GM18520 (cell line): ENCODE results near the gene CFH.
"Not testable (repeated sequence)": the region's sequence is repeated elsewhere in the genome, so short reads cannot be mapped to it uniquely, and the experiment has no call there.

Source experiments
- ATAC-seq: cut with Tn5 transposase; IDR thresholded peaks from one replicate; pipeline ENCODE4 v1.9.1; 2021; ENCODE audit not compliant: unreplicated experiment

Gene CFH

DNA sequence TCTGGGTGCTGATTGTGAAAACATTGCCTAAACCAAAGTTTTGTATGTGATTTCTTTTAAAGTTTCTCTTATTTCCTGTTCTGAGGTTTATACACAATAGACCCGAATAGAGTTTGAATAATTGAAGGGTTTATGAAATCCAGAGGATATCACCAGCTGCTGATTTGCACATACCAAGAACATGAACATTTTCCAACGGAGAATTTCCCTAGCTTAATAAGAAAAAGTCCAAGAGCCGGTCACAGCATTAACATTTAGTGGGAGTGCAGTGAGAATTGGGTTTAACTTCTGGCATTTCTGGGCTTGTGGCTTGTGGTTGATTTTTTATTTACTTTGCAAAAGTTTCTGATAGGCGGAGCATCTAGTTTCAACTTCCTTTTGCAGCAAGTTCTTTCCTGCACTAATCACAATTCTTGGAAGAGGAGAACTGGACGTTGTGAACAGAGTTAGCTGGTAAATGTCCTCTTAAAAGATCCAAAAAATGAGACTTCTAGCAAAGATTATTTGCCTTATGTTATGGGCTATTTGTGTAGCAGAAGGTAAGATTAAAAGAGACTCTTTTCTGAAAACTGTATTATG lies at the start of gene CFH:
CFH (plus strand) TSS at position 407 of the 579 bp plus-strand sequence; CDS start at position 482, 75 bp downstream.
- no peak for ATAC-seq

DNA sequence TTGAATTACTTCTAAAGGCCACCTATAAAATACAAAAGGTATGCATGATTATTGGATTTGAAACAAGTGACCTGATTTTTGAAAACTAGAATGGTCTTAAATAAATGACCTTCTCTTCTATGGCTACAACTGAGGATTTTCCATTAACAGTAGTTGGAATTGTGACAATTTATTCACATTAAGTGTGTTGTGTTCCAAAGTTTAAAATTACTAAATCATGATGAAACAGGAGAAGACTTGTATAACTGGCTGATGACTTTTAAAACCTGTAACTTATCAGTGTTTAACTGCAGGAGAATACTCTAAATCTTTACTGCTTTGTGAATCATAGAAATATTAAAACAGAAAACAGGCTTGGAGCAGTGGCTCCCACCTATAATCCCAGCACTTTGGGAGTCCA lies 48.2 kb upstream of the CFH start:
- no peak for ATAC-seq

DNA sequence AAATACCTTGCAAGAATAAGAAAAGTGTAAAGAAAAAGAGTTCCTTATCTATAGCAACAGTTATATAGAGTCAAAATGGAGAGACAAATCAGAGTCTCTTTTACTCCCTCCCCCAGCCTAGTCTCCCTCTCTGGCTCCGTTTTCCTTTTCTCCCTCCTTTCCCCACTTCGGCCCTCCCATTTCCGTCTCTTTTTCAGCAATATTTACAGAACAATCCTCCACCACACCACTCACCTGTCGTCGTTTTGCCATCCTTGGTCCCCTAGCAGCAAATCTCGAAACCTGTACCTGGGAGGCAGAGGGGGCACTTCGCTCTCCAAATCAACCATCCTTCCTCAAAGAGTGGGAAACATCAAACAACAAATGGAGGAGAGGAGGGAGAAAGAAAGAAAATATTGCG lies 43.9 kb upstream of the CFH start:
- no peak for ATAC-seq

DNA sequence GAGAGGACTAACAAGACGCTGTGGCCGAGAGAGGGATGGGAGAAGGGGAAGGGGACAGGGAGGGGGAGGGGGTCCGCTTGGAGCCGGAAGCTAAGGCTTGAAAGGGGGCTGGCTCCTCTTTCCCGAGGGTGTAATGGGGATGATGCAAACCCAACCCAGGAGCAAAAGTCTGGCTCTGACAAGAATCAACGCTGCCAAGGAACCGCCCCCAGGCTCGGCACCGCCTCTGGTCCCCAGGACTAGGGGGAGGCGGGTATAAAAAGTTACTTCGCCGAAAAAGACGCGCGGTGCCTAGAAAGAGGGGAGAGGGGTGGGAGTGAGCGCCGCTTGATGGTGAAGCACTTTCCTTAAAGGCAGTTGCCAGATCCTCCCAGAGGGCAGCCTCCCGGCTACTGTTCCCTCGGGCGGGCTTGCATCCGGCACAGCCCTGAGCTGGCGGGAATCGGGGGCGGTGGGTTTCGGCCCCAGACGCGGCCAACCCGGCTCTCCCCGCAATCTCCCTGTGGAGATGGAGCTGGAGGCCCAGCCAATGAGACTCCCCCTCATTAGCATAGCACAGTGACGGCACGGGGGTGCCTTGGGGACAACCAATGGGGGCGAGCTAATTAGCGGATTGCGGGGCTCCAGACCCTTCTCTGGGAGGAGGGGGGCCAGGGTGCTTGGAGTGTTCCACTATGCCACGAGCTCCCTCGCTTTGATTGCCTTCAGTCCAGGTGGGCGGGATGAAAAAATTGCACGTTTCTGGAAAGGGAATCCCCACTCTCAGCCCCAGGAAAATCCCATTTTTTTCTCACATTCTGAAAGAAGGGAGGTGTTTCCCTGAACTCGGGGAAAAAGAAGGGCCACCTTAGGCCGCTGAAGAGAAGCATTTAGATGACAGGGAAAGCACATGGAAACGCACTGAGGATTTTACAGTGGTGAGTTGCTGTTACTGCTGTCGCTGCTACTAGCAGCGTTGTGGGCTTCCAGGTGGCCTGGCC lies 43.2 kb upstream of the CFH start, which contains the start of gene KCNT2:
KCNT2 (minus strand) TSS at position 51 of the 980 bp plus-strand sequence. CDS start 131 bp downstream, outside the sequence.
- no peak for ATAC-seq

DNA sequence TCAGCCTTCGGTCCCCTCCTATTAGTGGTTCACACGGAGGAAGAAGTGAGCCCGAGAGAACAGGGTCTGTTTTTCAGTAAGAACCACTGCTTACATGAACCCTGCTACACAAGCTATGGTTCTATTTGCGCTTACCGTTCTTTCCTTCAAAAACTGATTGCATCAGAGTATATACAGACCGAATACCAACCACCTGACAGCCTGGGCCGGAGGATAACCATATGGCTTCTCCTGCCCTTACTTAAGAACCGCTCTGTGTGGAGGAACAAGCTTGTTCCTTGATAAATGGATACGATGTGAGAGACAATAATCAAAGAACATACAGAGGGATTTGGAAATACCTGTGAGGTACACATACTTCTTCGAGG lies 42.5 kb upstream of the CFH start:
- no peak for ATAC-seq

DNA sequence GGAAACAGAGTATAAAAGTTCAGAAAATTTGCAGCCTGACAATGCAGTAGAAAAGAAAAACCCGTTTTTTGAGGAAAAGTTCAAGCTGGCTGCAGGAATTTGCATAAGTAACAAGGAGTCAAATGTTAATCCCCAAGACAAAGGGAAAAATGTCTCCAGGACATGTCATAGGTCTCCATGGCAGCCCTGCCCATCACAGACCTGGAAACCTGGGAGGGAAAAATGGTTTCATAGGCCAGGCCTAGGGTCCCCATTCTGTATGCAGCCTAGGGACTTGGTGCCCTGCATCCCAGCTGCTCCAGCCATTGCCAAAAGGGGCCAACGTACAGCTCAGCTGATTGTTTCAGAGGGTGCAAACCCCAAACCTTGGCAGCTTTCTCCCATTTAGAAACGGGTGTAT lies 40.0 kb upstream of the CFH start:
- ATAC-seq: no peak

DNA sequence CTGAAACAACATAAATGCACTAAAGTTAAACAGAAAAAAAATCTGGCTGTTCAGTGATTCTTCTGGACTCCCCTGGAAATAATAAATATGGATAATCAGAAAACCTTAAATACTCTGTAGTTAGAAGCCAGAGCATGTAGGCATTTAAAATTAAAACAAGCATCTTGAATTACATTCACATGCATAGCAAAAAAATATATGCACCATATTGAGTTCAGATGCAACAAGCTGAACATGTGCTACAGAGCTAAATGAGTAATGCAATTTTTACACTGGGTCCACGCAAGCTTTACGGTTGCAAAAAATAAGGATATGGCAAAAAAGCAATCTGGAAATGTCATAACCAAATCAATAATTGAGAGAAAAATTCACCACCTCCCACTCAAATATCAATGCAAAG lies 32.1 kb upstream of the CFH start:
- no peak for ATAC-seq

DNA sequence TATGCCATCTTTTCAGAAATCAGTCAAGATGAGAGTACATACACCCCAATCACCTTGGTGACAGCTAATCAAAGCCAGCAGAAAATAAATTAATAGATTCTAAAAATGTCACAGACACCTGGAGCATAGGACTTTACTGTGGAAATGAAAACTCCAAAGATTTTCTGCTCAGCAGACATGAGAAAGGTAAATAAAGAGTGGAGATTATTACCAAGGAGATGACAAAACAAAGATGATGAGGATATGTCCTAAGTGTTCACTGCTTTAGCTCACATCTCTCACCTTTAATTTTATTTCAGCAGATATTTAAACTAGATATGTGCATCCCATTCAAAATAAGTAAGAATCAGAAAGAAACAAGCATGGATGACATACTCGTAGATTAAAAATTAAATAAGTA lies 28.8 kb upstream of the CFH start:
- ATAC-seq: no peak

DNA sequence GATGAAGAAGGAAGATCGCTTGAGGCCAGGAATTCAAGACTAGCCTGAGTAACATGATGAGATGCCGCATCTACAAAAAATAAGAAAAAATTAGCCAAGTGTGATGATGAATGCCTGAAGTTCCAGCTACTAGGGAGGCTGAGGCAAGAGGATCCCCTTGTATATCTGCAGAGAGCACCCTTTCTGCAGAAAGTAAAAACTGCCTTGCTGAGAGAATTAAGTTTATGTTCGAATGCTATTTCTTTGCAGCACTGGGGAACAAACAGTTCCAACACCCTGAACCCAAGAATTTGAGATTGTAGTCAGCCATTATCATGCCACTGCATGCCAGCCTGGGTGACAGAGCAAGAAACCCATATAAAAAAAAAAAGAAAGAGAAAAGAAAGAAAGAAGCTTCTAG lies 23.0 kb upstream of the CFH start:
- ATAC-seq: no peak

DNA sequence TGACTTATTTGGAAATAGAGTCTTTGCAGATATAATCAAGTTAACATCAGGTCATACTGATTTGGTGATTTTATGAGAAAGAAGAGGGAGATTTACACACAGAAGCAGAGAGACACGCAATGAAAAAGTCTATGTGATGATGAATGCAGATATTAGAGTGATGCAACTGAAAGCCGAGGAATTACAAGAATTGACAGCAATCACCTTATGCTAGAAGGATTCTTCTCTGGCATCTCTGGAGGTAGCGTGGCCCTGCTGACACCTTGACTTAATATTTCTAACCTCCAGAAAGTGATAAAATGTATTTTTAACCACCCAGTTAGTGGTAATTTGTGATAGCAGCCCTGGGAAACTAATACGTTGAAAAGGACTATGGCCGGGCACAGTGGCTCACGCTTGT lies 14.2 kb upstream of the CFH start:
- no peak for ATAC-seq

DNA sequence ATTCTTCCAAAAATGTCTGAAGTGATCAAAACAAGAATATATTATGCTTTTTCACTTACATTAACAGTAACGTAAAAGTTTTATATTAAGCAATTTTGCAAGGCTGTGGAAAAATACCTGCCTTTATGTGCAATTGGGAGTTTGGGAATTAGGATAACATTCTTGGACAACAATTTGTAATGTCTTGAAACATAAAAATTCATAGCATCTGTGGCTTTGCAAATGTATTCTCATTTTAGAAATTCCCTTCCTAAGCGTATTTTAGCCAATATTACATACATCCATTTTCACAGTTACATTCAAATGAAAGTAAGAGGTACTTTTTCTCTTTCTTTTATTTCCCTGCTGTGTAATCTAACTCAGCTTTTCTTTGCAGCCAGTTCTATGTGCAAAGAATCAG lies 13.4 kb upstream of the CFH start:
- ATAC-seq: no peak

DNA sequence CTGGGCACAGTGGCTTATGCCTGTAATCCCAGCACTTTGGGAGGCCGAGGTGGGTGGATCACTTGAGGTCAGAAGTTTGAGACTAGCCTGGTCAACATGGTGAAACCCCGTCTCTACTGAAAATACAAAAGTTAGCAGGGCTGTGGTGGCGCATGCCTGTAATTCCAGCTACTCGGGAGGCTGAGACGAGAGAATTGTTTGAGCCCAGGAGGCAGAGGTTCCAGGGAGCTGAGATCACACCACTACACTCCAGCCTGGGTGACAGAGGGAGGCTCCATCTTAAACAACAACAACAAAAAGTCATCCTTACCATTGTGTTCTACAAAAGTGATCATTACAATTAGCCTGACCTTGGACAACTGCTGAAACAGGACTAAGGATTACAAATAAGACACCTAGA lies 12.6 kb upstream of the CFH start:
- ATAC-seq: not testable (repeated sequence)

DNA sequence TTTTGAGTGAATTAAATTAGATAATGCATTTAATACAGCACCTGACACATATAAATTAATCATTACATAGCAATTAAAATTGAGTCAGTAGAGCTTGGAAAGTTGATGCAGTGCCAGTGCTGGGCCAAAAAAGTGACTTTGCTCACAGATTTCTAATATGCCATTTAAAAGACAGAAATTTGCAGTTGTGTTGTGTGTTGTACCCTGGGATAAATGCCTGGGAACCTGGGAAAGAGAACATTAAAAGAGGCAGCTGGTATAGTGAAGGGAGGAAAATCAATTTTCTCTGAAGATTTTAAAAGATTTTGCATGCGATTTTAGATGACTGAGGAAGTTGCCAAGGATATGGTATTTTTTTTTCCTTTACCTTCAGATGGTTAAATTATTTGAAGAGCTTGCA lies 10.9 kb upstream of the CFH start:
- ATAC-seq: no peak

DNA sequence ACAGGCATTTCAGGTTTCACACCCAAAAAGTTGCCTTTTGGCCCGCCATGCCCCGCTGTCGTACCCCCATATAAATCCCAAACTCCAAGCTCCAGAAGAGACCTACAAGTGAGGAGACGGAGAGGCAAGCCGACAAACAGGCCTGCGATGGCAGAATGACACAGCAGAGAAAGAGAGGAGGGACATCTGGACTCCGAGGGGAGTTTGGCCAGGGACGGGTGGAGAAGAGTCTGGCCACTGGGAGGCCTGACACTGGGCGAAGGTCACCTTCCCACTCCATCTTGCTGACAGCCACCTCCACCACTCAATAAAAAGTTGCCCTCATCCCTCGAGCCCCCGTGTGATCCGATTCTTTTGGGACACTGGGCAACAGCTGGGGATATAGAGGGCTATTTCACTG lies 1.9 kb upstream of the CFH start:
- ATAC-seq: no peak

DNA sequence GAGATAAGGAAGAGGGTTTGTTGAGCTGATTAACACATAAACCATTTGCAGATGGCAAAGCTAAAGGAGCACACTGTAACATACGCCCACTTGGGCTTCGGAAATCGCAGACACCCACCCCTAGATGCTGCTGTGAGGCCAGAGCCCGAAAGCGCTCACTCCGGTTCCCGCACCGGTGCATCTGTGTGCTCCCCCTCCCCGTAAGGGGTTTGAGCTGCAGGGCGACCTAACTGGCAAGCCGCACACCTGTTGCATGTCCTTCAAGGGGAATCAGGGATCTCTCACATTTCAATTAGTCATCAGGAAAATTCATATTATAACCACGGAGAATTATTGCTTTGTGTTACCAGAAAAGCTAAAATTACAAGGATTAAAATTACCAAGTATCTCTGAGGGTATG lies 1.4 kb upstream of the CFH start:
- no peak for ATAC-seq

DNA sequence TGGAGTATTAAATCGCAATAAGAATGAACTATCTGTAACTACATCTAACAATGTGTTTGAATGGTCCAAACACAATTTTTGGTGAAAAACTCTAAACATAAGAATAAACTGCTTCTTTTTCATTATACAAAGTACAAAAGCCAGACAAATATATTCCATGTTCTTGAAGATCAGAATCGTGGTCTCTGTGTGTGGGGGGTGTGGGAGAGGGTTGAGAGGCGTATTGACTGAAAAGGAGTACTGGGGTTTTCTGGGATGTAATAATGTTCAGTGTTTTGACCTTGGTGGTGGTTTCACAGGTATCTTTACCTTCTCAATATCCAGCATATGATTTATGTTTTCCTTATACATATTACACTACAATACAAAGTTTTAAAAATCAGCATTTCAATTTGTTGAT lies 764 bp upstream of the CFH start:
- ATAC-seq: no peak

DNA sequence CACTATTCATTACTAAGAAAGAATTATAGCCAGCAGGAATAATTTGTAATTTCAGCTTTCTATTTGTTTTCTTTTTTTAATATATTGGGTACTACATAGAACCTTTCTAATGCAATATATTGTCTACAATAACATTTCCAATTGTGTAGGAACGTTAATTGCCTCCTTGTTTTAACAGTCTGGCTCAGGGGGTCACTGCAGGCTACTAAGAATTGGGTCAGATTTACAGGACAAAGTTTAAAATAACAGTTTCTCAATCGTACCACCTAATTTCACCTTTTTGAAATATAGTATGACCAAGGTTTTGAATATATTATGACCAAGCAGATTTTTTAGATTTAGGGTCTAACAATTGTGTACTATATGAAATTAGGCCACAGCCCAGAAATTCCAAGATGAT lies 2.4 kb downstream of the CFH start:
- no peak for ATAC-seq

DNA sequence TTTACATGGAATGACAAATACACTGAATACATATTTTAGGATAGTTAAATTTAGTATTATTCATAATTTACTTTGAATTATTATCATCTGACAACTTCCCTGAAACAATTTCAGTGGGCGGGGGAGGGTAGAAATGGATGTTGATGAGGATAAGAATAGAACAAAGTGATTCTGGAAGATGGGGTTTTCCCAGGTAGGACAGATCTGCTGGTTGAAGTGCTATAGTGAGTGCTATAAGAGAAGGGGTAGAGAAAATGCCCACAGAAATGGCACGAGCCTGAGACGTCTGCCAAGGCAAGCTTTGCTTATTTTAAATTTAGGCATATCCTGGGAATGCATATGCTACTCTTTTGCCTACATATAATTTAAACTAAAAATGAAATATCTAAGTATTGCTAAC lies 3.2 kb downstream of the CFH start:
- no peak for ATAC-seq

DNA sequence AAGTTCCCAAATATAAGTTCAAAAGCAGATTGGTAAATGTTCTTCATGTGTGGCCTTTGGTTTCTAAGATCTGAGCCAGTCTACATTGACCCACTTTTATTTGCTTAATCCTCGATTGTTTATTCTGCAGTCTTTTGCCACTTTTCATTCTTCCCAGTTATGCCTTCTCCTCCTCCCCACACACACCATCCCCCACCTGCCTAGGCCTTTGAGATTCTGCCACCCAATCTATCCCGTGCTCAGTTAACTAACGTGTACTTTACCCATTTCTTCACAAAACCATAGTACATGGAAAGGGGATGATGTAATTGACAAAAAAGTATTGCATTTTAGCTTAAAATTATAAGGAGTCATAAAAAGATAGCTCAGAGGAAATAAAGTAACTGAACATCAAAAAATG lies 3.7 kb downstream of the CFH start:
- ATAC-seq: no peak

DNA sequence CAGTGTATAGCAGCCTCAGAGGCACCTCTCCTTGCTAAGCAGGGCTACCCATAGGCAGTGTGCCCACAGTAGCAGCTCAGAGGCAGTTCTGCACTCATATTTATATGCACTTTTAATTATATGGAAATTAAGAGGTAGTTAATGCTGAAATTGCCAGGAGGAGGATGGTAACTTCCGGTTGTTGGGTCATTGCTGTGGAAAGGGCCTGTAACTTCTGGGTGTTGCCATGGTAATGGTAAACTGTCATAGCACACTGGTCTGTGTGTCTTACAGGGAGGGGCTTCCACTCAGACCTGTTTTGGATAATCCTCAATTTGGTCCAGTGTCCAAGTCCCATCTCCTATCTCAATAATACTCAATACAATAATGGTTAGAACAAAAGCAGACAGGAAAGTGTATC lies 7.6 kb downstream of the CFH start:
- no peak for ATAC-seq

DNA sequence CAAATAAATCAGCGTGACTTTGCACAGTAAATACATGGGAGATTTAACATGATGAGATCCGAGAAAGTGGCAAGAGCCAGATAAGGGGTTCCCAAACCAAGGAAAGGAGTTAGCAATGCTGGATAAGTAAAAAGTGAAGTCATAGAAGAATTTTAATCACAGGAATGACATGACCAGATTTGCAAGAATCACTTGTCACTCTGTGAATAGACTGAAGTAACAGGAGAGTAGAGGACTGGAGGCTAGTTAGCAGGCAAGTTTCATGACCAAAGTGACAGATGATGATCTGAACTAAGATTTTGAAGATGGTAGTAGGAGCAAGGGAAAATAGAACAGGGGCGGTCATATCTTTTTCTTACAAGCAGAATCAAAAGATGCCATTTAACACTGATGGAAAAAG lies 8.4 kb downstream of the CFH start:
- no peak for ATAC-seq

DNA sequence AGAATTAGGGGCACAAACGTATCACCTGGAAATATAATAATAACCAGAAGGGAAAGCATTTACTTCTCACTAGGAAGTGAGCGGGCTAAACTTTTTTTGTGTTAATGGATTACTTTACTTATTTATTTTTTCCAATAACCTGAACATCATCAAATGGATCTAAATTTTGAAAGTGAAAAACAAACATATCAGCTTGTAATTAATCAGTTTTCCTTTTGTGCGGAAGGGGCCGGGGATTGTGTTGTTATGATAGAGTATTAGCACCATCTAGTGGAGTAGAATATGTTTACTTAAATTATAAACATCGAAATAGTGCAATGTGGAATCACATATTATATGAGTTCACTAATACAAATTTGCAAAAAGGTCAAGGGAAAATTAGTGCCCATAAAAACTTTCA lies 9.0 kb downstream of the CFH start:
- ATAC-seq: peak; percentile 48

DNA sequence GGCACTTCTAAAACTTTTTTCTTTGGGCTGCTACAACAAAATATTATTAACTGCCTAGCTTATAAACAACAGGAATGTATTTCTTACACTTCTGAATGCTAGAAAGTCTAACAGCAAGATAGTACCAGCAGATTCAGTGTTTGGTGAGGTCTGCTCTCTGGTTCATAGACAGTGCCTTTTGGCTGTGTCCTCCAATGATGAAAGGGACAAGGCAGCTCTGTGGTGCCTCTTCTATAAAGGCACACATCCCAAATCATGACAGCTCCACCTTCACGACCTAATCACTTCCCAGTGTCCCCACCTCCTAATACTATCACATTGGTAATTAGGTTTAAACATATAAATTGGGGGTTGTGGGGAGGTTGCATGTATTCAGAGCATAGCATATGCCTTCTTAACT lies 9.5 kb downstream of the CFH start:
- no peak for ATAC-seq
